Gastroesophageal sphincter (tissue), 3 donors: ENCODE measurements around the gene LGALS1.

Experiments used
- EP300 ChIP-seq: sonication (generic); formaldehyde crosslinking; IDR thresholded peaks from one replicate; pipeline ENCODE4 v1.6.1; 2017; ENCODE audit warnings: antibody characterized with exemption, mild to moderate bottlenecking
- POLR2A ChIP-seq, 2 donors: fragments of 450-650 bp; IDR thresholded peaks; one replicate each; pipeline ENCODE4 v1.6.1; 2017; ENCODE audit warnings: antibody characterized with exemption in 2 of 2, mild to moderate bottlenecking in 2 of 2, moderate library complexity in 1 of 2
- TF ChIP-seq, protein P1 (sequence below), 4 experiments: fragments of 200-600 bp in 2 of 4; fragments of 450-650 bp in 2 of 4; sonication (generic) in 1 of 4; IDR thresholded peaks; one replicate each; pipeline ENCODE4 v1.5.1; 2017 to 2019; ENCODE audit warnings: antibody characterized with exemption in 4 of 4, mild to moderate bottlenecking in 2 of 4, moderate library complexity in 2 of 4

DNA sequence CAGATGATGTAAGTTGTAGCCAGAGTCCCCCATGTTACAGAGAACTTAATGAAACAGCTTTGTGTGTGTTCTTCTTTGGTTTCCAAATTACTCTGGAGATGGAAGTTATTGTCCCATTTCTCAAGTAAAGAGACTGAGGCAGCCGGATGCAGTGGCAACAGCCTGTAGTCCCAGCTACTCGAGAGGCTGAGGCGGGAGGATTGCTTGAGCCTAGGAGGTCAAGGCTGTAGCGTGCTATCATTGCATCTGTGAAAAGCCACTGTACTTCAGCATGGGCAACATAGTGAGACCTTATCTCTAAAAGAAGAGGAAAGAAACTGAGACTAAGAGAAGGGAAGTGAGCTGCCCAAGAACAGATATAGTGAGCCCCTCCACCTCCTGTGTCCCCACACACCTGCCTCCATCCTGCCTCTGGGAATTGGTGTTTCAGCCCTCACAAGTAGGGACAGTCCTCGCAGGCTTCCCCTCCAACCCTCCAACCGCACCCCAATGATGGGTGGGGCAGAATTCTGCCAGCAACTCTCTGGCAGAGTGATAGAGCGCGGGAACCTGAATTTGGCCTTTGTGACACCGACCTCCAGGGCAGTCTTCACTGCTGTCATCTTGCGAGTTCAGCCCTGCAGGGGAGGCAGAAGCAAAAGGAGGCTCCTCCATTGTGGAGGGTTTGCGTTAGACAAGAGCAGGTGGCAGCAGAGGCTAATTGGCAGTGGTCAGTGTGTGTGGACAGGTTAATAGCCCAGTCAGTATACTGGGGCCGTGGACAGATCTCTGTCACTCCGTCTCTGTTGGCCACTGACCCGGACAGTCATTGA lies 15.3 kb upstream of the LGALS1 start:
- TF ChIP-seq EP300, result no peak
- TF ChIP-seq POLR2A (IDR thresholded peaks at IDR 0.05), result no peak
- TF ChIP-seq, protein P1, sequence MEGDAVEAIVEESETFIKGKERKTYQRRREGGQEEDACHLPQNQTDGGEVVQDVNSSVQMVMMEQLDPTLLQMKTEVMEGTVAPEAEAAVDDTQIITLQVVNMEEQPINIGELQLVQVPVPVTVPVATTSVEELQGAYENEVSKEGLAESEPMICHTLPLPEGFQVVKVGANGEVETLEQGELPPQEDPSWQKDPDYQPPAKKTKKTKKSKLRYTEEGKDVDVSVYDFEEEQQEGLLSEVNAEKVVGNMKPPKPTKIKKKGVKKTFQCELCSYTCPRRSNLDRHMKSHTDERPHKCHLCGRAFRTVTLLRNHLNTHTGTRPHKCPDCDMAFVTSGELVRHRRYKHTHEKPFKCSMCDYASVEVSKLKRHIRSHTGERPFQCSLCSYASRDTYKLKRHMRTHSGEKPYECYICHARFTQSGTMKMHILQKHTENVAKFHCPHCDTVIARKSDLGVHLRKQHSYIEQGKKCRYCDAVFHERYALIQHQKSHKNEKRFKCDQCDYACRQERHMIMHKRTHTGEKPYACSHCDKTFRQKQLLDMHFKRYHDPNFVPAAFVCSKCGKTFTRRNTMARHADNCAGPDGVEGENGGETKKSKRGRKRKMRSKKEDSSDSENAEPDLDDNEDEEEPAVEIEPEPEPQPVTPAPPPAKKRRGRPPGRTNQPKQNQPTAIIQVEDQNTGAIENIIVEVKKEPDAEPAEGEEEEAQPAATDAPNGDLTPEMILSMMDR (IDR thresholded peaks at IDR 0.05), result no peak
